ENCODE data around the gene XBP1.
"Not testable (repeated sequence)": the region's sequence is repeated elsewhere in the genome, so short reads cannot be mapped to it uniquely, and the experiment has no call there.

The XBP1 gene

GRCh38 chr22:28800308-28801041, at the start of gene XBP1:
TSS of gene XBP1 (minus strand) at chr22:28800569.
- peak; percentile 96 for DNase-seq

GRCh38 chr22:28846994-28847393, 46.6 kb upstream of the XBP1 start:
- no peak for DNase-seq

- not testable (repeated sequence) for DNase-seq
These were observed 43.9 kb upstream of the XBP1 start for GRCh38 chr22:28844277-28844676.

DNA sequence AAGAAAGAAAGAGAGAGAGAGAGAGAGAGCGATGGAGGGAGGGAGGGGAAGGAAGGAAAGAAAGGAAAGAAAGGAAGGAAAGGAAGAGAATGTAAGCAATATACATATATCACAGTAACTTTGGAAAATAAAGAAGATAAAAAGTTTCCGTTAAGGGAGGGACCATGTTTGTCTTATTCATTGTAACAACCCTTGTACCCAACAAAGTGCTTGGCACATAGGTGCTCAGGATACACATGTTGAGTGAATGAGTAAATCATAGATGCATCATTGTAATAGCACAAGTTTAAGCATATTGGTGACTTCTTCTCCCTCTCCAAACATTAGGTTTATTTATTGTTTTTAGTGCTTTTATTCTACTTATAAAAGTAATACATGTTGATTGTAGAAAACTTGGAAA, 43.3 kb upstream of the XBP1 start:
- DNase-seq, result no peak

DNA sequence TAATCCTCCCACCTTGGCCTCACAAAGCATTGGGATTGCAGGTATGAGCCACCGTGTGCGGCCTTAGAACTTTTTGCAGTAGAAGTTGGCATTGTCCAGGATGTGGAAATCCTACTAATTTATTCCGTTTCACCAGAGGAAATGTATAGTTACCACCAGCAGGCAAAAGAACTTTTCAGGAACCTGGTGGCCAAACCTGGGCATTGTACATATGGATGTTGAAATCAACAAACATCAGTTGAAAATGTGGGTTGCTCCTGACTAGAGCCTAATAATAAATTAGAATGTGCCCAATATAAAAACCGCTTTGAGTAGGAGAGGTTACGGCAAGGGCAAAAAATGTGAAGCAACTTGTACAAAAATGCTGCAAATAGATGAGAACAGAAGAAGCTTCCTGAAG, 40.7 kb upstream of the XBP1 start:
- peak; percentile 16 for DNase-seq

- DNase-seq, result no peak
These were observed 38.6 kb upstream of the XBP1 start for GRCh38 chr22:28838971-28839370.

DNA sequence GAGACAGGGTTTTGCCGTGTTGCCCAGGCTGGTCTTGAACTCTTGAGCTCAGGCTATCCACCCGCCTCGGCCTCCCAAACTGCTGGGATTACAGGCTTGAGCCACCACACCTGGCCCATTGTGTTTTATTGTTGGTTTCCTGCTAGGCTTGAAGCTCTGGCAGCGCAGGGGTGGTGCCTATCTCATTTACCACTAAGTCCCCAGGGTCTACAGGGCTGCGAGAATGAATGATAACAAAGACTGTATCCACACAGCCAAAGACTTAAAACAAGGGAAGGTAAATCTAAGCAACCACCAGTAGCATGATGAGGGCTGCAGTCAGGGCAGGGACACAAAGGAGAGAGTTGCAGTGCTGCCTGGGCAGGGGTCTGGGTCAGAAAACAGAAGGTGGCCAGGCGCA, 37.3 kb upstream of the XBP1 start:
- DNase-seq, result no peak

- no peak for DNase-seq
These were observed 35.3 kb upstream of the XBP1 start for GRCh38 chr22:28835630-28836189.

GRCh38 chr22:28833276-28833923, 33.0 kb upstream of the XBP1 start:
- DNase-seq, result no peak

DNA sequence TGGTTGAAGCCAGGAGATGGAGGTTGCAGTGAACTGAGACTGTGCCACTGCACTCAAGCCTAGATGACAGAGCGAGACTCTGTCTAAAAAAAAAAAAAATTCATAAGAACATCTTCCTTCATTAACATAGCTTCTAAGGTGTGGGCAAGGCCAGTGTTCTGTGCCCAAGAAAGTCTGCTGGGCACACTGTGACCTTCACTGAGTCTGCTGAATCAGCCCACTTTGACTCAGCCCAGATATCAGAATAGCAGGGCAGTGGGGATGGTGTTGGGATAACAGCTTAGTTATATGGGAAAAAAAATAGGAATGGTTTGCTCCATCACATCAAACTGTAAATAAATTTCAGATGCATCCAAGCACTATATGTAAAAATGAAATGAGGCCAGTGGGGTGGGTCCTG, 32.4 kb upstream of the XBP1 start:
- no peak for DNase-seq

GRCh38 chr22:28831140-28832072, 31.0 kb upstream of the XBP1 start:
- DNase-seq, result no peak

- DNase-seq, result no peak
These were observed 30.1 kb upstream of the XBP1 start for GRCh38 chr22:28830441-28830840.

DNA sequence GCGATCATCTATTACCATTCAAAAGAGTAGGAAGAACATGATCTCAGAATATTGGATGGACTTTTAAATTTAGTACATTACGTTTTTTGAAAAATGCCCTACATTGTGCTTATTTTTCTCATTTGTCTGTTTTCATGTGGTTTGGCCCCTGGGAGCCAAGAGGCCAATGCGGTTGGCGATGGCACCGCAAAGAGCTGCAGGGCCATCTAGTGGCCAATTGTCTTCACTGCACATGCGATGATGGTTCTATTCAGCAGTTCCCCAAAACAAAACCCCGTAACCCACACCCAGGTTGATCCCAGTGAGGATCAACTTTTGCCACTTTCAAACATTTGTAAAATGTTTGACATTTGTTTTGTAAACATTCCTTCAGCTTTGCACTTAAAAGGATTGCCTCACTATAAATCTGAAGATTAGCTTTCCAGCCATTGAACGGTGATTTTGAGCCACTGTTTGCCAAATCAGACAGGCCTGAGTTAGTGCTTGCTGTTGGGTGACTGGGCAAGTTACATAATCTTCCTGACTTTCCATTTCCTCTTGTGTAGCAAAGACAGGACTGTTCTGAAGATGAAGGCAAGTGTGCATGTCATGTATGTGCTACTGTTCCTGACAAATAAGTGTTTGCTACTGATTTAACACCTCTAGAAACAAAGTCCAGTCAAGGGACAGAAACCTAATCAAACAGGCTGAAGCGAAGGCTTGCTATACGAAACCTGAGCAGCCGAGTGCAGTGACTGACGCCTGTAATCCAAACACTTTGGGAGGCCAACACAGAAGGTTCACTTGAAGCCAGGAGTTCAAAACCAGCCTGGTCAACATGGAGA, 29.2 kb upstream of the XBP1 start:
- peak; percentile 91 for DNase-seq

GRCh38 chr22:28826921-28827320, 26.6 kb upstream of the XBP1 start:
- no peak for DNase-seq

DNA sequence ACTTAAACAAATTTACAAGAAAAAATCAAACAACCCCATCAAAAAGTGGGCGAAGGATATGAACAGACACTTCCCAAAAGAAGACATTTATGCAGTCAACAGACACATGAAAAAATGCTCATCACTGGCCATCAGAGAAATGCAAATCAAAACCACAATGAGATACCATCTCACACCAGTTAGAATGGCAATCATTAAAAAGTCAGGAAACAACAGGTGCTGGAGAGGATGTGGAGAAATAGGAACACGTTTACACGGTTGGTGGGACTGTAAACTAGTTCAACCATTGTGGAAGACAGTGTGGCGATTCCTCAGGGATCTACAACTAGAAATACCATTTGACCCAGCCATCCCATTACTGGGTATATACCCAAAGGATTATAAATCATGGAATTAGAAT, 26.1 kb upstream of the XBP1 start:
- DNase-seq, result not testable (repeated sequence)

DNA sequence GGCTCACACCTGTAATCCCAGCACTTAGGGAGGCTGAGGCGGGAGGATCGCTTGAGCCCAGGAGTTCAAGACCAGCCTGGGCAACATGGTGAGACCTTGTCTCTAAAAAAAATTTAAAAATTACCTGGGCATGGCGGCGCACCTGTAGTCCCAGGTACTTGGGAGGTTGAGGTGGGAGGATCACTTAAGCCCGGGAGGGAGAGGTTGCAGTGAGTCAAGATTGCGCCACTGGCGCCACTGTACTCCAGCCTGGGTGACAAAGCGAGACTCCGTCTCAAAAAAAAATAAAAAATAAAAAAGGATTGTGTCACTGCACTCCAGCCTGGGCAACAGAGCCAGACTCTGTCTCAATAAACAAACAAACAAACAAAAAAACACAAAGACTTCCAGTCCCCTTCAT, 24.1 kb upstream of the XBP1 start:
- DNase-seq, result not testable (repeated sequence)

GRCh38 chr22:28822930-28823551, 22.7 kb upstream of the XBP1 start:
- DNase-seq, result peak; percentile 50

DNA sequence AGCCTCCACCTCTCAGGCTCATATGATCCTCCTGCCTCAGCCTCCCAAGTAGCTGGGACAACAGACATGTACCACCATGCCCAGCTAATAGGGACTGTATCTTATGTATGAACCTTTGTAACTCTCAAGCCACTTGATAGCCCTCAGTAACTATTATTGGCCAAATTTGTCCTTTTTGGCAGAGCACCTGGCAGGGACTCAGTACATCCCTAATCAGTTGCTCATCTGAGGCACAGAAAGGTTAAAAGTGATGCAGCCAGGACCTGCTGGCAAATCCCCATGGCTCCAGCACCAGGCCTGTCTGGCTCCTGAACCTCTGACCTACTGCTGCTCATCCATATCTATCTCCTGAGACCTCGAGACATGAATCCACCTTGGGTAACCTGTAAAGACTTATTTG, 21.1 kb upstream of the XBP1 start:
- no peak for DNase-seq

DNA sequence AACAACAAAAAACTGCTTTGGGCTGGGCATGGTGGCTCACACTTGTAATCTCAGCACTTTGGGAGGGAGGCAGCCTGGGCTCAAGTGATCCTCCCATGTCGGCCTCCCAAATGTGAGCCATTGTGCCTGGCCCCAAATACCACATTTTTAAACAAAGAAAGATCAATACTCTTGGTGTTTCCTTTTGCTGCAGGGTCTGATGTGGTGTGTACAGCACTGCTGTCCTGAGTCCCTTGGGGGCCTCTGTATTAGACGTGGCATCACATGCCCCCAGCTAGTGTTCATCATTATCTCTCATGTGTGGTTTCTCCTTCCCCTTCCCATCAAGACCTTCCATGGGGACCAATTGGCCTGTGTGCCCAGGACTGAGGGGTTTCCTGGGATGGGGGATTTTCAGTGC, 20.5 kb upstream of the XBP1 start:
- no peak for DNase-seq

DNA sequence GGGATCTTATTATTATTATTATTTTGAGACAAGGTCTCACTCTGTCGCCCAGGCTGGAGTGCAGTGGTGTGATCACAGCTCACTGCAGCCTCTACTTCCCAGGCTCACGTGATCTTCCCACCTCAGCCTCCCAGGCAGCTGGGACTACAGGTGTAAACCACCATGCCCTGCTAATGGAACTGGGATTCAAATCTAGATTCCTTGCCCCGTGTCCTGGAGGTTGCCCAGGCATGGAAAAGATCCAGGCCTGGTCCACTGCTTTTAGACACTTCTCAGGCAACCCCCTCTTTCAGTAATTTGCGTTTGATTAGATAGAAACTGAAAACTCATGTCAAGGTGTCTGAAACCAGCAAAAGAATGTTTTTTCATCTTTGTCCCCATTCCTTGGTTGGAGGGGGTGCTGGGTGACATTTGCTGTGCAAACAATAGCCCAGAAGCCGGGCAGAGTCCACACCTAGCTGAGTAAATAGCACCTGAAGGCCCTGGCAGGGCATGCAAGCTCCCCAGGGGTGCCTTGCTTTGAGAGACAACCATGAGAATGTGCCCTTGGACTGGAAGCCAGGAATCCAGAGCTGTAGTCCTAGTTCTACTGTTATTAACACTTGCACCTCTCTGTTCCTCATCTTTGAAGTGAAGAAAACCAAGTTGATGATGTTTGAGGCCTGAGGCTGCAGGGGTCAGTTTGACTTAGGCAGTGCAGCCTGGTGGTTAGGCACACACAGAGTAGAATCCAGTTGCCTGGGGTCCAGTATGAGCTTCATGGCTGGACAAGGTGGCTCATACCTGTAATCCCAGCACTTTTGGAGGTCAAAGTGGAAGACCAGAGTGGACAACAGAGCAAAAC, 19.1 kb upstream of the XBP1 start:
- DNase-seq, result no peak

All from hematopoietic multipotent progenitor cell treated with erythropoietin and hydrocortisone succinate and interleukin-3 and kit ligand, for 6 days (in vitro differentiated cells).